IPS-NIHi7 (cell line): Measurements from ENCODE around the gene PTEN.

Experiments used
- DNase-seq: peaks from one replicate; pipeline ENCODE4 v3.0.0; 2012; ENCODE audit warnings: mixed read lengths; ENCODE audit errors: extremely low spot score

The PTEN gene

DNA sequence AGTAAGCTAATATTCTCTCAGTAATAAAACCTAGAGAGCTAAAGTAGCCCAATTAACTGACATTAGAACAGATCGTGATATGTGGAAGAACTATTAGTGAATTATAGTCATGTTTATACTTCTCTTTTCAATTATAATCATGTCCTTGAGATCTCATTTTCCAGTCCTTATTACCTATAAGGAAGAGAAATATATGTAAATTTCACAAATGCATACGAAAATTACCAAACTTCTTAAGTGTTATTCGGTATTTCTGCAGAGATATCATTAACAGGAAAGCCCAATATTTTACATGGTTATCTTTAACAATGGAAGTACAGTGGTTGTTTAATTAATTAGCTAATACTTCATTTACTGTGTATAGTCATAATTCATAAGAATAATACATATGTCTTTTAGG lies 110.7 kb downstream of the PTEN start:
- DNase-seq = no peak

DNA sequence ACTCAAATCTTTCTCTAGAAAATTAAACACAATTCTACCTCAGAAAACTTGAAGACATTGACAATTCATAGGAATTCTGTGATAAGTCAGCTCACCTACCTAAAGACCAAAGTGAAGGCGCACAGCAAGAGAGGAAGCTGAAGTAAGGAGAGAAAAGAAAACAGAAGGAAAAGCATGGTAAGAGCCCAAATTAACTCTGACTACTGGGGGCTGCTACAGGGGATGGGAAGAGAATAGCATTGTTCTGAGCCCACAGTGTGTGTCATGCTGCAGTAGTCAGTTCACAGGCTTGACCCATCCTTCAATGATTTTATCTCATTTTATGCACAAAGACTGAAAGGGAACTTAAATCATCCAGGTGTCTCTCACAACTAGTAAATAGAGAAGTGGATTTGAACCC lies 111.3 kb downstream of the PTEN start:
- DNase-seq = peak; percentile 13

DNA sequence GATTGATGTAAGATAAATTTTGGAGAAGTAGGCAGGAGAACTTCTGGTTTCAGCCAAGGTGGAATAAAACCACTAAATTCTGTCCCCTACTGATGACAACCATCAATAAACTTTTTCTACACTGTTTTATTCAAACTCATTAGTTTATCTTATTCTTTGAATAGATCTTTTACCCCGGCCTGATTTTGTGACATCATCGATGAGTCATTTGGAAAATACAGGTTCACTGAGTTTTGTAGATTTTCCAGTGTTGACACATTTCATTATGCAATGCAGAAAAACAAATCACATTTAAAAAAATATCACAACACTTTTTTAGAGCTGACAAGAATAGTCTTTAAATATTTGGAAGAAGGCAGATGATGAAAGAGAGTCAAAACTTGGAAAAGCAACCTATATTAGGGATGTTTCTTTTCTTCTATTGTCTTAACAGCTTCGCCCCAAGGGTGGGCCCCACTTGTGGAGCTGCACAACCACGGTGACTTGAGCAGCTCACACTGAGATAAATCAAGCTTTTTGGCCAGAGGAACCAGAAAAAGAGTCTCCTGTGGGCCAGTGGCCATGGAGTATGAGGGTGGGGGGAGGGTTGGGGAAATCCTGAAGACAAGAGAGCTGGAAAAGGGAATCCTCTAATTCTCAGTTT lies 112.8 kb downstream of the PTEN start:
- no peak for DNase-seq

DNA sequence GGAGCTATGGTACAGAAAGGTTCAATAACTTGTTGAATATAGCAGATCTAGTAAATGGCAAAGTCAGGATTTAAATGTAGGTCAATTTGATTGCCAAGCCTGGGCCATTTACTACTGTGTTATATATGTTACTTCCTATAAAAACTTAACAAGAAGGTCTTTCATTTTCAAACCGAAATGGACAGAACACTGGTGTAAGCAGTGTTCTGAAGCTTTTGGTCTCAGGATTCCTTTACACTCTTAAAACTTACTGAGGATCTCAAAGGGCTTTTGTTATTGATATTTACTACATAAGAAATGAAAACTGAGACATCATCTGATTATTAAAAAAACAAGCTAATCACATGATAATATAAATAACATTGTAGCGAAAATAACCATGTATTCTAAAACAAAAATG lies 114.7 kb downstream of the PTEN start:
- no peak for DNase-seq

DNA sequence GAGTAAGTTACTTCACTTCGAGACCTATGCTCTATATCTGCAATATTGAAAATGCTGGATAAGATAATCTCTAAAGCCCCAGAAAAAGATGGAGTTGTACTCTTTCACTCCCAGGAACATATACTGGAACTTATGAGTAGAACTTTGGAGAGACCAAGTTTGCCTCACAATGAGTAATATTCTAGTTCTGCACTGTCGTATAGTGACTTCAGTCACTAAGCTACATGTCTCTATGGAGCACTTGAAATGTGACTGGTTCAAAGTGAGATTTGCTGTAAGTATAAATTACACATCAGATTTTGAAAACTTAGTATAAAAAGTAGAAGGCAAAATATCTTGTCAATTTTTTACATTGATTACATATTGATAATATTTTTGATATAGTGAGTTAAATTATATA lies 116.4 kb downstream of the PTEN start:
- no peak for DNase-seq

DNA sequence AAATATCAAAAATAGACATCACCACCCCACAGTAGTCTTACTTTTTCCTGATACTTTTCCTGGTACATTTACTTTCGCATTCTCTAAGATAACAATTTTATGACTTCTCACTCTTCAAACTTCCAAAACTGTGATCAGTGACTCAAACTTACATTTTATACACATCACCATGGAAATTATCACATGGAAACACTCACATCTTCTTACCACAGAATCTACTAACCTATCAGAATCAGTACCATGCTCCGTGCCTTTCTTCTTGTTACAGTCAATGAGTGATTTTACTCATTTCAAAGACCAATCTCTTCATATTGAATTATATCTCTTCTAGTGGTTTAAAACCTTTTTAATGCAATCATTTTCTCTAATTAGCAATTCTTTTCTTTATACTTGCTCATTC lies 120.3 kb downstream of the PTEN start:
- DNase-seq = no peak

DNA sequence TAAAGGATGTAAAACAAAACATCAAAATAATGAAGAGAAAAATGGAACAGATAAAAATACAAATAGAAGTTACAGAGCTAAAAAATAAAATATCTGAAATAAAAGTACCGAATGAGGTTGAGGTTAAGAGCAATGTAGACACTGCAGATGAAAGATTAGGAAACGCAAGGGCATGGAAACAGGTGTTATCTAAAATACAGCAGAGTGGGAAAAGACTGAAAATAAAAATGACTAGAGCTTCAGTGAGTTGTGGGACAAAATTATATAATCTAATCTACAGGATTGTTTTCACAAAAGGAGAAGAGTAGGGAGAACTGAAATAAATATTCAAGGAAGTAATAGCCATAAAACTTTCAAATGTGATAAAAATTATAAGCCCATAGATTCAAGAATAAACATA lies 123.8 kb downstream of the PTEN start:
- DNase-seq = no peak

DNA sequence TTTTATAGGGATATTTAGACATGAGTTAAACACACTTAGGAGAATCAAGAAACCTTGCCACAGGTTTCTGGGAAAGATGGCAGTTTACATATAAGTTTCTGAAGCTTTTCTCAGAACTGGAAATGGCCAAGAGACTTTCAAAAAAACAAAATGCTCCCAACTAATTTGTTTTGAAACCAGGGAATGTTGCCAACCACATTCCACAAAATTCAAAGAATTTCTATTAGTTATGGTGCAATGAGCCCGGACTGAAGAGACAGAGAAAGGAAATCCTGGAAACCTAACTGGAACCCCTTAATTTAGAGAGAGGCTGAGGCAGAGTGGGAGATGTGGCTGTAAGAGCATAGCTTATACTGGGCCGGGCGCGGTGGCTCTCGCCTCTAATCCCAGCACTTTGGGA lies 128.5 kb downstream of the PTEN start:
- no peak for DNase-seq

DNA sequence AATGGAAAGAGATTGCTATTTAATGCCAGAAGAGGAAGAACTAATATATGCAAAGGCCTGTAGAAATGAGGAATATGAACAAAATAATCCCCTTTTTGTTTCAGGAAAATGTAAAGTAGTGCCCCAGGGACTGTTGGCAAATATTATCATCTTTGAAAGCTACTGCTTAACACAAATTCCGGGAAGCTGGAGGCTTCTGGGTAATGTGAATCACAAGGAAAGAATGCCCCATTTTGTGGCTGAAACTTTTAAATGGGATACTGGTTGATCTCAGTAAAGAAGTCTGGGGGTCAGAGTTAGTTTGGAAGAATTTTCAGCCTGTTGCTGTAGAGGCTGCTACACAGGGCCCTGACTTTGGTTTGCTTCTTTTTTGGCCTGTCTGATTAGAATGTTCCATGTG lies 141.0 kb downstream of the PTEN start:
- DNase-seq = no peak

DNA sequence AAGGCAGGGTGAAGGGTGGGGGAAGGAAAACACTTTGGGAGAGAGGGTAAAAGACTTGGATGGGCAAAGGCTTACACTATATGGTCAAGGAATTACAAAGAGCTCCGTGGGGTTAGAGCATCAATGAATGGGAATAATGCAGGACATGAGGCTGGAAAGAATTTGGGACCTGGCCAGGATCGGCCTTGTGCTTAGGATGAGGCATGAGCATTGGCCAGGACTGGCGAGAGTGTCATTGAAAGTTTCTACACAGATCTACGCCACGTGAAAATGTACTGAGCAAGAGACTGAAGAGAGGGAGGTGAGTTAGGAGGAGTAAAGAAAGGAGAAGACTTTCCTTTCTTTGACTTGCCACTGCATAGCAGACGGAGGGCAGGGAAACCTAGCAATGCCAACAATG lies 142.8 kb downstream of the PTEN start:
- DNase-seq = no peak

DNA sequence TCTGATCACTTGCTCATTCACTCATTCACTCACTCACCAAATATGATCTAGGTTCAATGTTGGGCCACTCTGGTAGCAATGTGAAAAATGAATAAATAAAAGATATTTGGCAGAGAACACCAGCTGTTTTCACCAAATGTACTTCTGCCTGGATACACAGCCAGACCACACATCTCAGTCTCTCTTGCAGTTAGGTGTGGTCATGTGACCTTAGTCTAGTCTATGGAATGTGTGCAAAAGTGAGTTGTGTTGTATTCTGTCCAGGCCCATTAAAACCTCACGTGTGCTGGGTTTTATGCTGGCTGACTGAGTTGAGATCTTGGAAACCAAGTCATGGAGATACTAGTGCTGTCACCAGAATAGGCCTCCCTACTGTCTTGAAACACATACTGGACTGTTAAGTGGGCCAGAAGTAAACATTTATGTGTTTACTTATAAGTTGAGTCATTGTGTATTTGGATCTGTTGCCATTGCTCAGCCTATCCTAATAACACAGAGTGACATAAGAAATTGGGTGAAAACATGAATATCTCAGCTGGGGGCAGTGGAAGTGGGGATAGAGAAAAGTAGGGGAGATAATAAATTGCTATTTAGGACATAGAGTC lies 145.5 kb downstream of the PTEN start:
- DNase-seq = no peak

DNA sequence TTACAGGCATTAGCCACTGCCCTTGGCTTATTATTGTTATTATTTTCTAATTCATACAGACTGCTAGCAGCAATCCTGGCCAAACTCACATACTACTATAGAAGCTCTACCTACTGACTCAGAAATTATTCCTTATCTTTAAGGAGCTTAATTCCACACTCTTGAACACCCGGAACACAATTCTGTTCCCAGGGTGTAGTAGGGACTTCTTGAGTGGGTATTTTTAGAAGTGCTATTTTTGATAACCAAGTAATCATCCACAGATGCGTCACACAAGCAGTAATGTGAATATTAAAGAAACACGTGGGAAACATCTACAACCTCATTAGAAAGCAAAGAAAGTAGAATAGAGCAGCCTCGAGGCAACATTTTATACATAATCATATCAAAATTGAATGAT lies 149.2 kb downstream of the PTEN start:
- no peak for DNase-seq

DNA sequence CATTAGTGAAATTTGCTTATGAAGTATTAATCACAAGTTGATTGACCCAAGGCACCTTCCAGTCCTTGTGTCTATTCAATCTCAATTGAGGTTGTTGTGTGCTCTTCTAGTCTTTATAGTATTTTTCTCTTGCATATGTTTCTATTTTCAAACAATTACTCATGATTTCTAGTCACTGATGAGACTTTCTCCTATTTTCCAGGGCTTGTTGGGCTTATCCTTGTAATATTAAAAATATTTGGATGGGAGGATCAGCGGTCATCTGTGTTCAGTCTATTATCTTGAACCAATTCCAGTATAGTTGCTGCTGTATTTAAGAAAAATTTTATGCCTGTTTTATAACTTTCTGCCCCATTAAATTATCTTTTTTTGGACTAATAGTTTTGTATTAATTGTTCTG lies 154.4 kb downstream of the PTEN start:
- DNase-seq = no peak

DNA sequence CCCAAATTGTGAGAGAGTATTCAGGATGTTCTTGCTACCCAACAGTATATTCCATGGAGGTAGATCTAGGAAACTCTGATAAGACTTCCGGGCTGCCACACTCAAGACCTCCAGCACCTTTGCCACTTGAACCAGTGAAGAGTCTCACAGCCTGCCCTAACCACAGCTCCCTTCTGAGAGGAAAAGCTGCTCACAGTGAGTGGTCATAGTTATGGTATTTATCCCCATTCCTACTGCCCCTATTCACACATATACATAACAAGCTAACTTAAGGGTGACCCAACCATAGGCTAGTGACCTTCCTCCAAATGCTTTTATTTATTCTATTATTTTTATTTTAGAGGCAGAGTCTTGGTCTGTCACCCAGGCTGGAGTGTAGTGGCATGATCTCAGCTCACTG lies 156.3 kb downstream of the PTEN start:
- no peak for DNase-seq
